Activated T-helper 17 cell treated with anti-CD3 and anti-CD28 coated beads, Interleukin-2, amount 50 U/mL, for 72 hours (primary cell): ENCODE data around the gene ZCCHC24. TPM values are rescaled to one million over a fixed set of nuclear protein-coding genes. Genes with fewer than 3 reads are reported as not detected.

Source experiments
- ATAC-seq: fragments of 150-1000 bp; cut with Tn5 transposase; replicated peaks from 2 replicates; pipeline ENCODE4 v1.10.0; 2021; ENCODE audit warnings: mild to moderate bottlenecking, moderate library complexity
- H3K27ac Mint-ChIP-seq: one replicate; pipeline ENCODE4 v1.8.0; 2022; ENCODE audit warnings: mixed read lengths
- H3K27me3 Mint-ChIP-seq: one replicate; pipeline ENCODE4 v1.8.0; 2022; ENCODE audit warnings: mixed read lengths
- H3K36me3 Mint-ChIP-seq: one replicate; pipeline ENCODE4 v1.8.0; 2022; ENCODE audit warnings: low read depth, mild to moderate bottlenecking, mixed read lengths
- H3K4me1 Mint-ChIP-seq: one replicate; pipeline ENCODE4 v1.8.0; 2022; ENCODE audit warnings: mixed read lengths
- H3K4me3 Mint-ChIP-seq: one replicate; pipeline ENCODE4 v1.8.0; 2022; ENCODE audit warnings: mild to moderate bottlenecking, mixed read lengths
- H3K9me3 Mint-ChIP-seq: one replicate; pipeline ENCODE4 v1.8.0; 2022; ENCODE audit warnings: mixed read lengths
- total RNA-seq, 2 donors: library from RNA; stranded (reverse); gene quantifications; one replicate each; pipeline ENCODE4 v1.2.3, GENCODE V29; 2022

The ZCCHC24 gene
- total RNA-seq, 2 donors from 2014 or later: 1.3 to 2.6 TPM

DNA sequence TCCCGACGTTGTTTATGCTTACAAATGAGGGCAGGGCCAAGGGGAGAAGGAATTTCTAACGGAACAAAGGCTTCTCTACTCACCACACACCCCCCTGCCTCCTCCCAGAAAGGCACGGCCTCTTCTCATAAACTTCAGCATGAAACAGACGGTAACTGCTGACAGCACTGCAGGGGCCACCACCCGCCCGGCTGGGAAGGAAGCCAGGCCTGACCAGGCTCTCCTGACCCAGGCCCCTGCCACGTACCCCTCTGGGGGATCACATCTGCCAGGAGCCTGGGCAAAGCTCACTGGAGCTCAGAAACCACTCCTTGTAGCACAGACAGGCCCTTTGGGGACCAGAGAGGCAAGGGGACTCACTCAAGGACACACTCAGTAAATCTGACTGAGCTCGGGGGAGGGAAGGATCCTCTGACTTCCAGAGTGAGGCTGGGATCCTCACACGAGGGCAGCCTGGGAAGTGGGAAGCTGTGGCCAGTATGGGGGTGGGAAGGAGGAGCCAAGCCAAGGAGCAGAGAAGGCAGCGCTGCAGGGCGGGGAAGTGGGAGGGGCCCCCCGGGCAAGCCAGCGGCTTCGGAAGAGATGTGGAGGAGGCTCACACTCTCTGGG is 46.1 kb downstream of the ZCCHC24 start:
- Mint-ChIP-seq H3K27me3 (no peaks in the 10 kb centered on the region), H3K9me3 (no peaks in the 10 kb centered on the region), H3K4me3 (no peak overlapping the region), H3K27ac (no peak overlapping the region), H3K4me1 (no peaks in the 10 kb centered on the region), H3K36me3 (no peaks in the 10 kb centered on the region)
- no peak for ATAC-seq

DNA sequence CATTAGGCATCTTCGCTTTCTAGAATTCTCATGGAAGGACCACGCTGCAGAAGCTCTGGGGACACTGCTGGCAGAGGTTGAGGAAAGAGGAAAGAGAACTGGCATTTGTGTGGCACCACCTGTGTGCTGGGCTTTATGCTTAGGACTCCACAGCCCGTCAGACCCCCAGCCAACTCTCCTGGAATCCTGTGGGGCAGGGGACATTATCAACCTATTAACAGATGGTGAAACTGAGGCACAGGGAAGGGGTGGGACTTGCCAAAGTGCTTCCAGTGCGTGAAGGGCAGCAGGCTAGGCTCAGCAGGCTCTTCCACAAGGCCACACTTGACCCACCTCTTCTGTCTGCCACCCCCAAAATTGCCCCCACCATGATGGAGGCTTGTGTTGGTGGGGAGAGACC is 46.8 kb downstream of the ZCCHC24 start:
- Mint-ChIP-seq H3K36me3 (no peaks in the 10 kb centered on the region), H3K27ac (no peak overlapping the region), H3K27me3 (no peaks in the 10 kb centered on the region), H3K9me3 (no peaks in the 10 kb centered on the region), H3K4me1 (no peaks in the 10 kb centered on the region), H3K4me3 (no peak overlapping the region)
- no peak for ATAC-seq

DNA sequence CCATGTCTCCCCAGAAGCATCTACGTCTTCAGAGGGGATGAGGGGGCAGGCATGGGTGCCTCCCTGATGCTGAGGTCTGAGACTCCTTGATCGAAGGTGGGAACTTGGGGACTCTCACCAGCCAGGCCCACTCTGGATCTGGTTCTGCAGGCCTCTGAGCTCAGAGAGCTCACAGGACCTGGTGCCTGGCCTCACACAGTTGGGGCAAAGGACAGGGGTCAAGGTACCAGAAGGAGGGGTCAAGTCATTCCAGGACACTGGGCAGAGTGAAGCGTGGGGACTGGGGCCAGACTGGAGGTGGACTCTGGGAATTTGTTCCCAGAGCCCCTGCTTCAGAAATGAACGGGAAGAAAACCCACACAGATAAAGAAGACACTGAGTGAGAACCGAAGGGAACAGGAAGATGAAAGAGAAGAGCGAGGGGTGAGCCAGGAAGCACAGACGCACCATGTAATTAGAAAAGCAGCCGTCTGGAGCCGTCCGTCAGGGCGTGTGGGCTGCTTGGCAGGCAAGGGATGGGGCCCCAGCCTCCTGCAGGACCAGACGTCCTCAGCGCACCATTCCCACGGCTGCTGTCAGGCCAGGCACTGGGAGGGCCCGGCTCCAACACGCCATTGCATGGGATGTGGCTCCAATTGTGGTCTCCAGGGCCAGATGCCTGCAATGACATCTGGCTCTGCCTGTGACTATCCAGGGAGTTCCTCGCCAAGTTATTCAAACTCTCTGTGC is 47.7 kb downstream of the ZCCHC24 start:
- no peaks in the 10 kb centered on the region for H3K36me3 Mint-ChIP-seq
- no peaks in the 10 kb centered on the region for H3K4me1 Mint-ChIP-seq
- H3K4me3 Mint-ChIP-seq: no peak overlapping the region
- H3K27ac Mint-ChIP-seq: no peak overlapping the region
- H3K9me3 Mint-ChIP-seq: no peaks in the 10 kb centered on the region
- H3K27me3 Mint-ChIP-seq: no peaks in the 10 kb centered on the region
- no peak for ATAC-seq

GRCh38 chr10:79397051-79397450 is 48.4 kb downstream of the ZCCHC24 start:
- no peaks in the 10 kb centered on the region for H3K27me3 Mint-ChIP-seq
- no peaks in the 10 kb centered on the region for H3K4me1 Mint-ChIP-seq
- H3K9me3 Mint-ChIP-seq: no peaks in the 10 kb centered on the region
- H3K27ac Mint-ChIP-seq: no peak overlapping the region
- no peaks in the 10 kb centered on the region for H3K36me3 Mint-ChIP-seq
- no peak overlapping the region for H3K4me3 Mint-ChIP-seq
- ATAC-seq: no peak

DNA sequence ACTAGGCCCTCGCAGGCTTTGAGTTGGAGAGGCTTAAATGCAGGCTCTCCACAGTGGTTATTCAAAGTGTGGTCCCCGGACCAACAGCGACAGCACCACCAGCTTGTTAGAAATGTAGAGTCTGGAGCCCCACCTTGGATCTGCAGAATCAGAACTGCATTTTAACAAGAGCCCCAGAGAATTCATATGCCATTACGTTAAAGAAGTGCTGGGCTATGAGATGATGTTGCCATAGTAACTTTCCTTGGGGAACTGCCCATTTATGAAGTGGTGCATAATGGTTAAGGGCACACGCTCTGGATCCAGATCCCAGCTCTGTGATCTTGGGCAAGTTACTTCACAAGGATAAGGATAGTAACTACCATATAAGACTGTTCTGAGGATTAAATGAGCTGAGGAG is 48.9 kb downstream of the ZCCHC24 start:
- H3K4me3 Mint-ChIP-seq: no peak overlapping the region
- no peaks in the 10 kb centered on the region for H3K9me3 Mint-ChIP-seq
- no peak overlapping the region for H3K27ac Mint-ChIP-seq
- no peaks in the 10 kb centered on the region for H3K36me3 Mint-ChIP-seq
- no peaks in the 10 kb centered on the region for H3K27me3 Mint-ChIP-seq
- no peak for ATAC-seq
- H3K4me1 Mint-ChIP-seq: no peaks in the 10 kb centered on the region

DNA sequence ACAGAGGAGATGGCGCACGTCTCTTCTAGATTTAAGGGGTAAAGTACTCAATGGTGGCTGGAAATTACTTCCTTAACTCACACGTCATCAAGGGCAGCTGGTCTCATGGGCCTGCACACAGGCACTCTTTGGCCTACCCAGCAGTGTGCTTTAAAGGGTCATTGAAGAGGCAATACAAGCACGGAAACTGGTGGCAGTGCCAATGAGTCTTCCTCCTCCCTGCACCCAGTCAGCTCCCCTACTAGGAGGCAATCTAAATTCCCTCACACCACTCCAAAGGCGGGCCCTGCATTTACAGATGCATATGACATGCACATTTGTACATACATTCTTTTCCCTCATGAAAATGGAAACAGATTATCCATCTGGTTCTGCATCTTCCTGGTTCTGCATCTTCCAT is 50.8 kb downstream of the ZCCHC24 start:
- no peaks in the 10 kb centered on the region for H3K4me1 Mint-ChIP-seq

GRCh38 chr10:79393924-79394610 is 51.4 kb downstream of the ZCCHC24 start:
- Mint-ChIP-seq H3K27me3 (no peaks in the 10 kb centered on the region), H3K9me3 (no peaks in the 10 kb centered on the region), H3K27ac (no peak overlapping the region), H3K4me1 (no peaks in the 10 kb centered on the region), H3K36me3 (no peaks in the 10 kb centered on the region), H3K4me3 (no peak overlapping the region)
- ATAC-seq: no peak

More for the DNA sequence above, 50.8 kb downstream of the ZCCHC24 start:
- H3K36me3 Mint-ChIP-seq: no peaks in the 10 kb centered on the region
- H3K9me3 Mint-ChIP-seq: no peaks in the 10 kb centered on the region
- no peak overlapping the region for H3K4me3 Mint-ChIP-seq
- H3K27ac Mint-ChIP-seq: no peak overlapping the region
- no peaks in the 10 kb centered on the region for H3K27me3 Mint-ChIP-seq
- ATAC-seq: no peak

DNA sequence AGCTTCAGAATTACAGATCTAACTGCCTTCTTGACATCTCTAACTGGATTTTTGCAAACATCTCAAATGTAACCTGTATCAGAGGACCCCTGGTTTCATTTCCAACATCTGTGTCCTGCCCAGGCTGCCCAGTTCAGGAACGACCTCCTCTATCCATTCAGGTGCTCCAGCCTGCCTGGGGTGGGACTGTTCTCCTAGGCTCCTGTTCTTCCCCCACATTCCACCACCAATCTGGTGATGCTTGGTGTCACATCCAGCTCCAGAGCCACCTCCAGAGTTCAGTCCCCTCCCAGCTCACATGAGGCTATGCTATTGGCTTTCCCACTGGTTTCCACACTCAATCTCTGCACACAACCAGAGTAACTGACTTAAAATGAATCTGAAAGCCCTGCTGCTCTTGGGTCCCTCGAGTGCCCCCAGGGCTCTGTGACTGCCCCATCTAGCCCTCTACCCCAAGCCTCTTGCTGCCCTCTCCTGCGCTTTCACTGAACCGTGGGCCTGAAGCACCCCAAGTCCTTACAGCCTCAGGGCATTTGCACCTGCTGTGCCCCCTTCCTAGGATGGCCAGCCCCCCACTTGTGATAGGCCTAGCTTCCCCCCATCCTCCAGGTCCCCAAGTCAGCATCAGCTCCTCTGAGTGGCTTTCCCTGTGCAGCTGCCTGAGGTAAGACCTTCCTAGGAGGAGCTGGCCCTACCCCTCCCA is 52.1 kb downstream of the ZCCHC24 start:
- Mint-ChIP-seq H3K9me3 (no peaks in the 10 kb centered on the region), H3K27ac (no peak overlapping the region), H3K4me1 (no peaks in the 10 kb centered on the region), H3K36me3 (no peaks in the 10 kb centered on the region), H3K27me3 (no peaks in the 10 kb centered on the region), H3K4me3 (no peak overlapping the region)
- no peak for ATAC-seq

DNA sequence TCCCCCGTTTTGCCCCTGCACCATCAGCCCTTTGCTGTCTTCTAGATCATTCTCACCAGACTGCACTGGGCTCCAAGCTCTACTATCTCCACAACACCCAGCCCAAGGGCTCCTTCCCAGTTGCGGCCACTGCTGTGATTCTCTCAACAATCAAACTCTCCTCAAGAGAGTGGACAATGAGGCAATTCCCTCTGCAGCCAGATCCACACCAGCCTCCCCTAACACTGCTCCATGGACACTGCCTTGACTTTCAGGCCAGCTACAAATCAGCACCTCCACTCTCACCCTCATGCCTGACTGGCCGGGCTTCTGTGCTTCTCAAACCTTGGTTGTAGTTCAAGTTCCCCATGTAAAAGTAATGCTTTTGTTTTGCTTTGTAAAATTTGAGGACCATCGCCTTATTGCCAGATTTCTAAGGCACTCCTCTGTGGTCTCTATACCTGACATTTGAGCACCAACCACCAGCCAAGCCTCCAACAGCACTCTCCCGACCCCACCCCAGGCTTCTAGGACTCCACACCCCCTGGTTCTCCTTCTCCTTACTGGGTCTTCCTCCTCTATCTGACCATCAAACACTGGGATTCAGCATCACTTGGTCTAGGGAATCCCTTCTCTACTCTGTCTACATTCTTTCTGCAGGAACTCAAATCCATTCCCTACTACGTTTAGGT is 52.8 kb downstream of the ZCCHC24 start:
- Mint-ChIP-seq H3K27me3 (no peaks in the 10 kb centered on the region), H3K36me3 (no peaks in the 10 kb centered on the region)

DNA sequence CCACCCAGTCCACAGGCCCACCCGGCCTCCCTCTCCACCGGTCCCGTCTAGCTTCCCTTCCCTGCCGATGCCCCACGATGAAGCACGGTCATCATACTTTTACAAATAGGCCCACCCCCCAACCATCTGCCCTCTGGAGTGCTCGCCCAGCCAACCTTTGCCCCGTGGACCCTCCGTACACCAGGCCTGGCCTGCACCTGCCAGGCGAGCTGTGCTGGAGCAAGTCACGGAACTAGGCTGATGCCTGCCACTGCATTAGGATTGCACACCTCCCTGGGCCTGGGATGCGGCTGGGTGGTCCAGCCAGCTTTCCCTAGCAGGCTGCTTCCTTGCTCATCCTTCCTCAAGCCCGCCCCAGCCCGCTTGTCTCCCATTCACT is 53.4 kb downstream of the ZCCHC24 start:
- H3K27me3 Mint-ChIP-seq: no peaks in the 10 kb centered on the region
- no peak for ATAC-seq
- no peaks in the 10 kb centered on the region for H3K36me3 Mint-ChIP-seq
- no peak overlapping the region for H3K4me3 Mint-ChIP-seq
- H3K9me3 Mint-ChIP-seq: no peaks in the 10 kb centered on the region
- no peaks in the 10 kb centered on the region for H3K4me1 Mint-ChIP-seq
- H3K27ac Mint-ChIP-seq: peak overlapping the region; percentile 4

More for the DNA sequence above, 52.8 kb downstream of the ZCCHC24 start:
- H3K27ac Mint-ChIP-seq: peak overlapping the region; percentile 4
- H3K9me3 Mint-ChIP-seq: no peaks in the 10 kb centered on the region
- ATAC-seq: no peak
- H3K4me1 Mint-ChIP-seq: no peaks in the 10 kb centered on the region
- H3K4me3 Mint-ChIP-seq: no peak overlapping the region

DNA sequence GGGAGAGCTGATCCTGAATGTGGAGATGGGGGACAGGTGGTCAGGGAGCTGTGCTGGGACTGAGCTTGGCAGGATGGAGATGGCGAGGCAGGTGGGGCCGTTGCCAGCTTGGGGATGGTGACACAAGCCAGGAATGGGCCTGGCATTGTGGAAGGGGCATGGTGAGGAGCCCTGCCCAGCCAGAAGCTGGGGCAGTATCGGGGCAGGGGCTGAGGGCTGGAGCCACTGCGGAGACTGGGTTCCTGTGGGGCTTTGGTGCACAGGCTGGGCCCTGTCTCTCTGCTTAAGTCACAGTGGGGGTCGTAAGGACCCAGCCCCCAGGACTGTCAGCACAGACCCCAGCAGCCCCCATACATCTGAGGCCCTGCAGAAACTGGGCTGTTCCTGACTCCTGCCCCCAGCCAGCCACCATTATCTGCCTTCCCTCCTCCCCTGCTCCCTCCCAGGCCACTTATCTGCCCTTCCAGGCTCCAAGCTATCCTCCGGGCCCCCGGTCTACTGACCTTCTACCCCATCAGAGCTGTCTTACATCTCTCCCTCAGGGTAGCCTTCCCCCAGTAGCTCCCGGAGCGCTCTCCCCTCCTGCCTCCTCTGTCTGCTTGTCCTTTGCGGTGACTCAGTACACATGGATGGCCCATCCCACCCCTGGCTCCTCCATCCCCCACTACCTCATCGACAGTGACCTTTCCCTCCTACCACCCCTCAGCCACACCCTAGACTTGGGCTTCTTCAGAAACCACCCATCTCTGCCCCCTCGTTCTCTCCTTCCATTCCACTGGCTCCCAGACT is 54.0 kb downstream of the ZCCHC24 start:
- no peaks in the 10 kb centered on the region for H3K9me3 Mint-ChIP-seq
- no peaks in the 10 kb centered on the region for H3K36me3 Mint-ChIP-seq
- H3K4me3 Mint-ChIP-seq: no peak overlapping the region
- peak overlapping the region; percentile 4 for H3K27ac Mint-ChIP-seq
- H3K27me3 Mint-ChIP-seq: no peaks in the 10 kb centered on the region
- H3K4me1 Mint-ChIP-seq: no peaks in the 10 kb centered on the region
- no peak for ATAC-seq

GRCh38 chr10:79390551-79391229 is 54.7 kb downstream of the ZCCHC24 start:
- no peak for ATAC-seq
- H3K27me3 Mint-ChIP-seq: no peaks in the 10 kb centered on the region
- H3K27ac Mint-ChIP-seq: no peak overlapping the region
- H3K4me3 Mint-ChIP-seq: no peak overlapping the region
- H3K36me3 Mint-ChIP-seq: no peaks in the 10 kb centered on the region
- no peaks in the 10 kb centered on the region for H3K9me3 Mint-ChIP-seq
- H3K4me1 Mint-ChIP-seq: no peaks in the 10 kb centered on the region

GRCh38 chr10:79390057-79390456 is 55.4 kb downstream of the ZCCHC24 start:
- H3K27me3 Mint-ChIP-seq: no peaks in the 10 kb centered on the region
- no peak overlapping the region for H3K27ac Mint-ChIP-seq
- ATAC-seq: no peak
- H3K4me1 Mint-ChIP-seq: no peaks in the 10 kb centered on the region
- no peak overlapping the region for H3K4me3 Mint-ChIP-seq
- H3K9me3 Mint-ChIP-seq: no peaks in the 10 kb centered on the region
- no peaks in the 10 kb centered on the region for H3K36me3 Mint-ChIP-seq
